ENCODE results near the gene ZDHHC21.
"Not testable (repeated sequence)": the region's sequence is repeated elsewhere in the genome, so short reads cannot be mapped to it uniquely, and the experiment has no call there.

ZDHHC21 gene

GRCh38 chr9:14677396-14677795, 15.8 kb downstream of the ZDHHC21 start:
- Histone ChIP-seq H3K36me3 (ENCODE audit: control insufficient read depth in 1 of 2, insufficient read depth in 2 of 2, low read length in 2 of 2) (peaks cover 3% of the 10 kb centered on the region in 2 donors), H3K9me3 (ENCODE audit: control insufficient read depth in 1 of 2, low read length in 2 of 2) (no peaks in the 10 kb centered on the region), H3K27me3 (ENCODE audit: low read depth, low read length) (no peaks in the 10 kb centered on the region), H3K4me3 (ENCODE audit: low read depth in 1 of 2, low read length in 2 of 2) (no peak overlapping the region), H3K4me1 (ENCODE audit: control insufficient read depth in 1 of 2, insufficient read depth in 2 of 2, low read length in 2 of 2) (no peaks in the 10 kb centered on the region), H3K27ac (ENCODE audit: low read length) (no peak overlapping the region)

GRCh38 chr9:14674630-14675029, 18.6 kb downstream of the ZDHHC21 start:
- no peaks in the 10 kb centered on the region for H3K27me3 ChIP-seq (ENCODE audit: low read depth, low read length)
- peaks cover 5 to 11% of the 10 kb centered on the region in 2 donors for H3K36me3 ChIP-seq (ENCODE audit: control insufficient read depth in 1 of 2, insufficient read depth in 2 of 2, low read length in 2 of 2)
- no peaks in the 10 kb centered on the region for H3K9me3 ChIP-seq (ENCODE audit: control insufficient read depth in 1 of 2, low read length in 2 of 2)
- H3K27ac ChIP-seq (ENCODE audit: low read length): no peak overlapping the region
- no peaks in the 10 kb centered on the region for H3K4me1 ChIP-seq (ENCODE audit: control insufficient read depth in 1 of 2, insufficient read depth in 2 of 2, low read length in 2 of 2)
- H3K4me3 ChIP-seq (ENCODE audit: low read depth in 1 of 2, low read length in 2 of 2): no peak overlapping the region

GRCh38 chr9:14671377-14671776, 21.9 kb downstream of the ZDHHC21 start:
- no peaks in the 10 kb centered on the region for H3K4me1 ChIP-seq (ENCODE audit: control insufficient read depth in 1 of 2, insufficient read depth in 2 of 2, low read length in 2 of 2)
- H3K4me3 ChIP-seq (ENCODE audit: low read depth in 1 of 2, low read length in 2 of 2): no peak overlapping the region
- H3K9me3 ChIP-seq (ENCODE audit: control insufficient read depth in 1 of 2, low read length in 2 of 2): no peaks in the 10 kb centered on the region
- H3K27ac ChIP-seq (ENCODE audit: low read length): no peak overlapping the region
- H3K36me3 ChIP-seq (ENCODE audit: control insufficient read depth in 1 of 2, insufficient read depth in 2 of 2, low read length in 2 of 2): peaks cover 5 to 11% of the 10 kb centered on the region in 2 donors
- no peaks in the 10 kb centered on the region for H3K27me3 ChIP-seq (ENCODE audit: low read depth, low read length)

- H3K4me3 ChIP-seq (ENCODE audit: low read depth in 1 of 2, low read length in 2 of 2): no peak overlapping the region
- no peaks in the 10 kb centered on the region for H3K4me1 ChIP-seq (ENCODE audit: control insufficient read depth in 1 of 2, insufficient read depth in 2 of 2, low read length in 2 of 2)
- no peaks in the 10 kb centered on the region for H3K9me3 ChIP-seq (ENCODE audit: control insufficient read depth in 1 of 2, low read length in 2 of 2)
- H3K27me3 ChIP-seq (ENCODE audit: low read depth, low read length): no peaks in the 10 kb centered on the region
- peaks cover 5 to 11% of the 10 kb centered on the region in 2 donors for H3K36me3 ChIP-seq (ENCODE audit: control insufficient read depth in 1 of 2, insufficient read depth in 2 of 2, low read length in 2 of 2)
- H3K27ac ChIP-seq (ENCODE audit: low read length): no peak overlapping the region
Observed at GRCh38 chr9:14670718-14671117, 22.5 kb downstream of the ZDHHC21 start.

DNA sequence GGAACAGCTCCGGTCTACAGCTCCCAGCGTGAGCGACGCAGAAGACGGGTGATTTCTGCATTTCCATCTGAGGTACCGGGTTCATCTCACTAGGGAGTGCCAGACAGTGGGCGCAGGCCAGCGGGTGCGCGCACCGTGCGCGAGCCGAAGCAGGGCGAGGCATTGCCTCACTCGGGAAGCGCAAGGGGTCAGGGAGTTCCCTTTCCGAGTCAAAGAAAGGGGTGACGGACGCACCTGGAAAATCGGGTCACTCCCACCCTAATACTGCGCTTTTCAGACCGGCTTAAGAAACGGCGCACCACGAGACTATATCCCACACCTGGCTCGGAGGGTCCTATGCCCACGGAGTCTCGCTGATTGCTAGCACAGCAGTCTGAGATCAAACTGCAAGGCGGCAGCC, 29.2 kb downstream of the ZDHHC21 start:
- H3K27me3 ChIP-seq (ENCODE audit: low read depth, low read length); H3K27ac ChIP-seq (ENCODE audit: low read length); H3K9me3 ChIP-seq (ENCODE audit: control insufficient read depth in 1 of 2, low read length in 2 of 2); H3K4me1 ChIP-seq (ENCODE audit: control insufficient read depth in 1 of 2, insufficient read depth in 2 of 2, low read length in 2 of 2); H3K4me3 ChIP-seq (ENCODE audit: low read depth in 1 of 2, low read length in 2 of 2); H3K36me3 ChIP-seq (ENCODE audit: control insufficient read depth in 1 of 2, insufficient read depth in 2 of 2, low read length in 2 of 2): not testable (repeated sequence)

- peaks cover 0 to 4% of the 10 kb centered on the region in 2 donors for H3K4me1 ChIP-seq (ENCODE audit: control insufficient read depth in 1 of 2, insufficient read depth in 2 of 2, low read length in 2 of 2)
- no peaks in the 10 kb centered on the region for H3K27me3 ChIP-seq (ENCODE audit: low read depth, low read length)
- no peaks in the 10 kb centered on the region for H3K9me3 ChIP-seq (ENCODE audit: control insufficient read depth in 1 of 2, low read length in 2 of 2)
- no peak overlapping the region for H3K4me3 ChIP-seq (ENCODE audit: low read depth in 1 of 2, low read length in 2 of 2)
- H3K36me3 ChIP-seq (ENCODE audit: control insufficient read depth in 1 of 2, insufficient read depth in 2 of 2, low read length in 2 of 2): peaks cover 0 to 3% of the 10 kb centered on the region in 2 donors
- H3K27ac ChIP-seq (ENCODE audit: low read length): no peak overlapping the region
Observed at GRCh38 chr9:14662060-14662453, 31.2 kb downstream of the ZDHHC21 start.

DNA sequence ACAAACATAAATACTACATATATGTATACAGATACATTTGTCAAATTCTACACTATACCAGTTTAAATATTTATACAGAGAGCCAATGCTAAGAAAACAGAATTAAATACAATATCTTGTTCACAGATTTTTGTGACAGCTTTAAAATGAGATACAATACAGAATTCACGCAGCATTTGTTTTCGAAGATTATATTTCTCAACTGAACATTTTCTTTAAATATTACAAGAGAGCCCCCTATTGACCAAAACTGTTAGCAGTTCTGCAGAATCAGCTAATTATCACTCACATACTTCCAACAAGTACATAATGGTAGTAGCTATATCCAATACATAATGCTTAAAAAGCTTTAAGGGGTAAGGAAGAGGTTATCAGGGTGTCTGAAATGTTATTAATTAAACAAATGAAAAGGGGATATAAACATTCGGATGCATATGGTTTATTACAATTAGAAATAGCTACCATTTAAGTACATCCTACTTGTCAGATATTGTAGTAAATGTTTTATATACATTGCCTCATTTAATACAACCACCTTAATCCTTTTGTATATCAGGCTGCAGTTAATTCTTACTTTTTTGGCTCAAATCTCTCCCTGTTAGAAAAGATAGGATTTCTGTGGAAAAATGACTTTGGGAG, 31.7 kb downstream of the ZDHHC21 start:
- Histone ChIP-seq H3K36me3 (ENCODE audit: control insufficient read depth in 1 of 2, insufficient read depth in 2 of 2, low read length in 2 of 2) (peaks cover 0 to 3% of the 10 kb centered on the region in 2 donors), H3K4me1 (ENCODE audit: control insufficient read depth in 1 of 2, insufficient read depth in 2 of 2, low read length in 2 of 2) (peaks cover 0 to 4% of the 10 kb centered on the region in 2 donors), H3K4me3 (ENCODE audit: low read depth in 1 of 2, low read length in 2 of 2) (no peak overlapping the region), H3K27ac (ENCODE audit: low read length) (no peak overlapping the region), H3K27me3 (ENCODE audit: low read depth, low read length) (no peaks in the 10 kb centered on the region), H3K9me3 (ENCODE audit: control insufficient read depth in 1 of 2, low read length in 2 of 2) (no peaks in the 10 kb centered on the region)

- Histone ChIP-seq H3K9me3 (ENCODE audit: control insufficient read depth in 1 of 2, low read length in 2 of 2) (no peaks in the 10 kb centered on the region), H3K27me3 (ENCODE audit: low read depth, low read length) (no peaks in the 10 kb centered on the region), H3K4me3 (ENCODE audit: low read depth in 1 of 2, low read length in 2 of 2) (no peak overlapping the region), H3K36me3 (ENCODE audit: control insufficient read depth in 1 of 2, insufficient read depth in 2 of 2, low read length in 2 of 2) (peaks cover 0 to 3% of the 10 kb centered on the region in 2 donors), H3K4me1 (ENCODE audit: control insufficient read depth in 1 of 2, insufficient read depth in 2 of 2, low read length in 2 of 2) (peaks cover 0 to 4% of the 10 kb centered on the region in 2 donors), H3K27ac (ENCODE audit: low read length) (no peak overlapping the region)
Observed at GRCh38 chr9:14660721-14661120, 32.5 kb downstream of the ZDHHC21 start.

DNA sequence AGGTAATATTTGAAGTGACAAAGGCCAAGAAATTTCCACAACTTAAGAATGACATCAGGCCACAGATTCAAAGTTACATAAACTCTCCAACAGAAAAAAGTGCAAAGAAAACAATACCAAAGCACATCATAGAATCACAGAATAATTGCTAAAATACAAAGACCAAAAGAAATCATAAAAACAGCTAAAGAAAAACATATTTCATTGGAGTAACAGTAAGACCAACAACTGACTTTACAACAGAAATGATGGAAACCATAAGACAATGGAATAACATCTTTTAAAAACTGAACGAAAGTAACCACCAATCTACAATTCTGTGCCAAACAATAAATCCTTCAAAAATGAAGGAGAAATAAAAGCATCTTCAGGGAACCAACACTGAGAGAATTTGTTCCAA, 38.3 kb downstream of the ZDHHC21 start:
- Histone ChIP-seq H3K4me3 (ENCODE audit: low read depth in 1 of 2, low read length in 2 of 2) (no peak overlapping the region), H3K4me1 (ENCODE audit: control insufficient read depth in 1 of 2, insufficient read depth in 2 of 2, low read length in 2 of 2) (peaks cover 0 to 4% of the 10 kb centered on the region in 2 donors), H3K9me3 (ENCODE audit: control insufficient read depth in 1 of 2, low read length in 2 of 2) (peaks cover 6 to 11% of the 10 kb centered on the region in 2 donors), H3K36me3 (ENCODE audit: control insufficient read depth in 1 of 2, insufficient read depth in 2 of 2, low read length in 2 of 2) (peaks cover 0 to 19% of the 10 kb centered on the region in 2 donors), H3K27ac (ENCODE audit: low read length) (no peak overlapping the region), H3K27me3 (ENCODE audit: low read depth, low read length) (no peaks in the 10 kb centered on the region)

DNA sequence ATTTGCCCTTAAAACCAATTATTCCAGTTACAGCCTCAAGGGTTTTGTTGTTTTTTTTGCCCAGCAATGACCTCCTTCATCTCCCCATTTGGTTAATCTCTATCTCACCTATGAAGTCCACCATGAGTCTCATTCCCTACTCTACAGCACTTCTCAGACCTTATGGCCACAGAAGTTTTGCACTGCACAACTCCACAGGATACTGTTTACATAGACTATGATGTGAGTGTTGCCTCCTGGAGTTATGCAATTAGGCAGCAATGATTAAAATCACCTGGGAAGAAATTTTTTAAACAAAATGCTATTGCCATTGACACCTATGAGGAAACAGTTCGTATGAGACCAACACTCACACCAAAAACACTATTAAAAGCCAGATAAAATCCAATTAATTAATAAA, 39.7 kb downstream of the ZDHHC21 start:
- Histone ChIP-seq H3K36me3 (ENCODE audit: control insufficient read depth in 1 of 2, insufficient read depth in 2 of 2, low read length in 2 of 2) (peaks cover 0 to 19% of the 10 kb centered on the region in 2 donors), H3K27ac (ENCODE audit: low read length) (no peak overlapping the region), H3K4me1 (ENCODE audit: control insufficient read depth in 1 of 2, insufficient read depth in 2 of 2, low read length in 2 of 2) (peaks cover 0 to 4% of the 10 kb centered on the region in 2 donors), H3K9me3 (ENCODE audit: control insufficient read depth in 1 of 2, low read length in 2 of 2) (peaks cover 6 to 11% of the 10 kb centered on the region in 2 donors), H3K4me3 (ENCODE audit: low read depth in 1 of 2, low read length in 2 of 2) (no peak overlapping the region), H3K27me3 (ENCODE audit: low read depth, low read length) (no peaks in the 10 kb centered on the region)

- no peaks in the 10 kb centered on the region for H3K27me3 ChIP-seq (ENCODE audit: low read depth, low read length)
- H3K27ac ChIP-seq (ENCODE audit: low read length): no peak overlapping the region
- peaks cover 0 to 19% of the 10 kb centered on the region in 2 donors for H3K36me3 ChIP-seq (ENCODE audit: control insufficient read depth in 1 of 2, insufficient read depth in 2 of 2, low read length in 2 of 2)
- H3K4me1 ChIP-seq (ENCODE audit: control insufficient read depth in 1 of 2, insufficient read depth in 2 of 2, low read length in 2 of 2): peaks cover 0 to 2% of the 10 kb centered on the region in 2 donors
- H3K9me3 ChIP-seq (ENCODE audit: control insufficient read depth in 1 of 2, low read length in 2 of 2): peaks cover 6 to 11% of the 10 kb centered on the region in 2 donors
- no peak overlapping the region for H3K4me3 ChIP-seq (ENCODE audit: low read depth in 1 of 2, low read length in 2 of 2)
Observed at GRCh38 chr9:14652729-14653377, 40.4 kb downstream of the ZDHHC21 start.
